Activated T-cell treated with anti-CD3 and anti-CD28 coated beads for 4 hours (primary cell): ENCODE results near the gene ERCC1.

ENCODE experiments used
- DNase-seq: peaks from one replicate; pipeline ENCODE4 v3.0.0-alpha.2; 2020

Gene ERCC1

DNA sequence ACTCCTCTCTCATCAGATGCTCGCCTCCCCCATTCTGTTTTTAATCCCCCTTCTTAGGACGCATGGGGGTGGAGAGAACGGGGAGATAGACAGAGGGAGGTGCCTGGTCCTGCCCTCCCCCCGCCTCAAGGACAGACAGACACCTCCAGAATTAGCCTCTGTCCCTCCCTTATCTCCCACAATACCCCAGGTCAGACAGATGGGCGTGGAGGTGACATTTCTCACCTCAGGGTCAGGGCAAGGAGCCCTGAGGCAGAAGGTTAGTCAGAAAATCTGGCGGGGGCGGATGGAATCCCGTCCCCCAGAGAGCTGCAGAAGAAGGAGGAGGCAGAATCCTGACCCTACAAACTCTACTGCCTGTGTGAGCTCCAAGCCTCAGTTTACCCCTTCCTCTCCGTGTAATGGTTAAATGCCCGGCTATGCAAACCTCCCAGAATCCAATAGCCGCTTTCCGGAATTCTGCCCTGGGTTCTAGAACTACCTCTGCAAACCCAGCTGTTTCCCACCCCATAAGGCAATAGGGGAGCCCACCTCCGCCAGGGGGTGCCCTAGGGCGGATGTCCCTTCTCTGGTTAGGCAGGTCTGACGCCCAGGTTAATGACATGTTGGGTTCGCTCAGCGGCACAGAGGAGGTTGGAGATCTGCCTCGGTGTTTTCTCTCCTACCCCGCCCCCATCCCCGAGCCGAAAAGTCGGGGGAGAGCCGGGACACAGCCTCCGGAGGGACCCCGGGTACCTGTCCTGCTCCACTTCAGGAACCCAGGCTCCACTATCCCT is 19.7 kb downstream of the ERCC1 start:
- peak; percentile 48 for DNase-seq

DNA sequence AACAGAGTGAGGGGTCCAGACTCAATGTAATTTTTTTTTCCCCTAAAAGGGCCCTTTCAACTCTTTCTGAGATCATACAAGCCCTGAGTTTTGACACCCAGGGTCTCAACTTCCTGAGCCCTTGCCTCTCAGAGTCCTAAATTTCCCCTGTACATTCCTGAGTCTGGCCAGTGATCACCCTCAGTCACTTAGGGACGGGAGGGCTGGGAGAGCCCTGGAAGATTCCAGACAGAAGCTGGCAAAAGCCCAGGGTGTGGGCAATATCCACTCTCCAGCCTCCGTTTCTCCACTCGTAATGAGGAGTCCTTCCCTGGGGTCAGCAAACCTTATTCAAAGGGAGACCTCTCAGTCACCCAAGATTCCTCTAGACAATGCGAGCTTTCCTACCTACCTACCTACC is 20.4 kb downstream of the ERCC1 start:
- no peak for DNase-seq

DNA sequence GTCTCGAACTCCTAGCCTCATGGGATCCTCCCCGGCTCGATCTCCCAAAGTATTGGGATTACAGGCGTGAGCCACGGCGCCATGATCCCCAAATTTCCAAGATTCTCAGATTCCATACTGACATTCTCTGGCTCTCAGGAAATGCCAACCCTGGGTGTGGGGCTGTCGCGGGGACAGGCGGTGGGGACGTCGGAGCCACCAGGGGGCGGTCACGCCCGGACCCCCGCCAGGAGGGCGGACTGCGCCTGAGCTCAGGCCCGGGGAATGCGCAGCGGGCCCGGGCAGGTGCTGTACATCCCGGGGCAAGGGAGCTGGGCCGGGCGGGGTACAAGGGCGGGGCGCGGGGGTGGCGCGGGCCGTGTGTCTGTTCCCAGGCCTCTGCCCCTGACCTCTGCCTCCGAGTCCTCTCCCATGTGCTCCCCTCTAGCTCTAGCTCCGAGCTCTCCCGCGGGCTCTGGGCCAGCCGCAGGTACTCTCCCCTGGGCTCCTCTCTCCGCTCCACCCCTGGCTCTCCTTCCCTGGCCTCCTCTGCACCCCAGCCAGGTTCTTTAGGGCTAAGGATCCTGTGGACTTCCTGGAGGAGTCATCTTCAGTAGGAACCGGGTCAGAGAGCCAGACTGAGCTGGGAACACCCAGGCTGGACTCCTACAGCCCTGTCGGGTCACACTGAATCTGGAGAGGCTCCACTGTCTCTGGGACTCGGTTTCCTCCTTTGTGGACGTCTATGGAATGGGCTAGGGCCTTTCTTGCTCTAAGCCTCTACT is 21.2 kb downstream of the ERCC1 start:
- no peak for DNase-seq

DNA sequence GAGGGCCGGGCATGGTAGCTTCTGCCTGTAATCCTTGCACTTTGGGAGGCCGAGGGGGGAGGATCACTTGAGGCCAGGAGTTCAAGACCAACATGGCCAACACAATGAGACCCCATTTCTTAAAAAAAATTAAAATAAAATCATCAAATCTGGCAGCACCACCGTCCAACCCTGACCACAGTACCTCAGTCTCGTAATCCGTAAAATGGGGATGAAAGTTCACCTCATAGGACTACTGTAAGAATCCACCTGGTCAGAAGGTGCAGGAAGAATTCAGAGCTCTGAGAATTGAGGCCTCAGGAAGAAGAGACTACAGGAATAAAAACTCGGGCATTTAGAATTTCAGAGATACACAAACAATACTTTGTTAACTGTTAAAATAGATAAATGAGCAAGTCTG is 21.9 kb downstream of the ERCC1 start:
- DNase-seq = no peak

DNA sequence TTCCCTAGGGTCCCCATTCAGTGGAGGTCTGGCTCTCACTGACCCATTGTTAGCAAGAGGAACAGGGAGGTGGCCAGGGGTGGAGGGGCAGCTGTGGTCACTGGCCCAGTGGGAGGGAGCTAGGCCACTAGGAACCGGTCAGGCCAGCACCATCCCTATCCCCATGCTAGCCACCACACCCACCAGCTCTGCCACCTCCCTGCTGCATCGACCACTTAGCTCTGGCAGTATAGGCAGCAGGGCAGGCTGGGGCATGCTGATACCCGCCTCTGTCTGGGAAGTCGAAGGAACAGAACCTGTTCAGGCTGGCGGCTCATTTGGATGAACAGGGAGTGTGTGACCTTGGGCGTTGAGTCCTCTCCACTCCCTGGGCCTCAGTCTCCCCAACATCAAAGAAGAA is 23.5 kb downstream of the ERCC1 start:
- no peak for DNase-seq

DNA sequence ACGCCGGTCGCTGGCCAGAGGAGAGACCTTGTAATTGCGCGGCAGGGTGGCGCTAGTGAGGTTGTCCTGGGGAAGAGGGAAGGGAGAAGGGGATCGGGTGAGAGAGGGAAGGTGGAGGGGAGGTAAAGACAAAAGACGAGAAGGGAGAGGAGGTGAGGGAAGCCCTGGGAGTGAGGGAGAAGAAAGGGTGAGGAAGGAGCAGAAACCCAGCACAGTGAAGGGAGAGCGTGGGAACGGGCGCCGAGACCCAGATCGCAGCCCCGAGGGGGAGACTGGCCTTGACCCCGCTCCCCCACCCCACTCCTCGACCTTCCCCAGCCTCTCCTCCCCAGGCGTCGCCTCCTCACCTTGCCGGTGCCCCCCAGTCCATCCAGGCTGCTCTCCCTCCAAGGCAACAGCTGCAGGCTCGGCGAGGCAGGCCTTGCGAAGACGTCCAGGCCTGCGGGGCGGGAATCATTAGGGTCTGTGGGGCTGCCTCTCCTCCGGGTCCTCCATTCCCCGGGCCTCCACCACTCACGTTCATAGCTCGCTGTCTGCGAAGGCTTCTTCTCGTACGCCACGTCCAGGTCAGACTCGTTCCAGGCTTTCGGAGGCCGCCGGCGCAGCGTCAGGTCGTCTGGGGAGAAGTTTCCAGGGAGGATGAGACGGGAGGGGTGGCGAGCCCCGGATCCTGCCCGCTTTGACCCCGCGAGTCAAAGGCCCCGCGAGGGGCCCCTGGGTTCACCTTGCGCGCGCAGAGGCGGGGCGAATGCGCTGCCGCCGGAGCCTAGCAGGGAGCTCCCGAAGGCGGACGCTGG is 27.7 kb downstream of the ERCC1 start:
- no peak for DNase-seq

DNA sequence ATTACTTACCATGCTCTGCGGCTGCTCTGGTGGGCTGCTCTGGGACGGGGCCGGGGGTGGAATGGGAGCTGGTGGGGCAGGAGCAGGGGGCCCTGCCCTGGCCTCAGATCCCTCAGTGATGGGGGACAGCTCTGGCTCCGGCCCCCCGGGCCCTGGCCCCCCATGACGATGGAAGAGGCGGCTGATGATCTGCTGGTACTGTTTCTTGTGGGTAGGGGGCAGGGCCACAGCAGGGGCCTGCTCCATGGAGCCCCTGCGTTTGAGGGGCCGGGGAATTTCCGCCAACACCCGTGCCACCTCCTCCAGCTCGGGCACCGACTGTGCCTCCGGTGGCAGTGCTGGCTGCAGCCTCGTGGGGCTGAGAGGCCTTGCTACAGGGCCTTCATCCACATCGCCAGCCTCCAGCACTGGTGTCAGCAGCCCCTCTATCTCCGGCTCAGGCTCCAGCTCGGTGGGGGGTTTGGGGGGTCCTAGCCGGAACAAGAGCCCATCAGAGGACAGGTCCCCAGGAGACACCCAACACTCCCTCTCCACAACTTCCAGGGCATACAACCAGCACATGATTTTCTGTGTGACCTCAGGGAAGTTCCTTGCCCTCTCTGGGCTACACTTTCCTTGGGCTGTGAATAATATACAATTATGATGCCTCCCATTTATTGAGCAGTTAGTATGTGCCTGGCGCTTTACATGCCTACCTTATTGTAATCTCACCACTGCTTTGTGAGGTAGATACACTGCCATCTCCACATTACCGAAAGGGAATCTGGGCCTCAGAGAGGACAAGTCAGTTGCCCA is 31.6 kb downstream of the ERCC1 start:
- no peak for DNase-seq

DNA sequence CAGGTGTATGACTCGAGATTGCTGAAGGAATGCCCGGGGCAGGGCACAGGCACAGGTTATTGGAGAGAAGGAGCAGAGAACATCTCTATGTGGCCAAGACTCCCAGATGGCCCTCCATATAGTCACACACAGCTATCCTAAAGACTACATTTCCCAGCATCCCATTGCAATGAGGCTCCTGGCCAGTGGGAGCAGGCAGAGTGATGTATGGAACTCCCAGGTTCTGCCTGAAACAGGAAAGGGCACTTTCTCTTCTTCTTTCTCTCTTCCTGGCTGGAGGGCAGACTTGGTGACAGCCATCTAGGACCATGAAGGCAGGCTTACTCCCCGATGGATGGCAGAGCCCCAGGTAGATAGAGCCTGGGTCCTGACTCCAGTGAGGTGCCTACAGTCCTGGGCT is 32.4 kb downstream of the ERCC1 start:
- DNase-seq = no peak

DNA sequence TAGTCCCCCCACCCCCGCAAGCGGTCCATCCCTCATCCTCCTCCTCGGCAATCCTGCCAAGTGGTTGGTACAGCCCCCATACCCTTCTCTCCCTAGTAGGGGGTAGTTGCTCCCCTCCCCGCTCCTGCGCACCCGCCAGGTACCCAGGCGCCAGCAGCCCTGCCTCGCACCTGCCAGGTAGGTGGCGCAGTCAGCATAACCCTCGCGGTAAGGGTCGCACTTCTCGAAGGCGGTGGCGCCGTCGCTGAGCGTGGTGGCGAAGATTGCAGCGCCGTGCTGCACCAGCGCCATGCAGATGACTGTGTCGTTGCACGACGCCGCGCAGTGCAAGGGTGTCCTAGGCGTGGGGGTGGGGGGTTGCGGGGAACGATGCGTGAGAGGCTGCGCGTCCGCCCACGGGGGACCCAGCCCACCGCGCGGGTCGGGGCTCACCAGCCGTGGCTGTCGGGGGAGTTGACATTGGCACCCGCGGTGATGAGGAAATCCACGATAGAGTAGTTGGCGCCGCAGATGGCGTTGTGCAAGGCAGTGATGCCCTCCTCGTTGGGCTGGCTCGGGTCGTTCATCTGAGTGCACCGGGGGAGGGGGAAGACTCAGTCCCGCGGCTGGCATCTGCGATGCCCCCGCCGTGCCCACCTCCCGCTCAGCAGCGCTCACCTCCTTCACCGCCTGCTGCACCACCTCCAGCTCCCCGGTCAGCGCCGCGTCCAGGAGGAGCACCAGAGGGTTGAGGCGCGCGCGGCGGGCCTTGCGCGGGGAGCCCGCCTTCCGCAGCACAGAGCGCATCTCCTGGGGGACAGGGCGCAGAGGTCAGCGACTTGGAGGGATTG is 38.1 kb downstream of the ERCC1 start:
- no peak for DNase-seq

DNA sequence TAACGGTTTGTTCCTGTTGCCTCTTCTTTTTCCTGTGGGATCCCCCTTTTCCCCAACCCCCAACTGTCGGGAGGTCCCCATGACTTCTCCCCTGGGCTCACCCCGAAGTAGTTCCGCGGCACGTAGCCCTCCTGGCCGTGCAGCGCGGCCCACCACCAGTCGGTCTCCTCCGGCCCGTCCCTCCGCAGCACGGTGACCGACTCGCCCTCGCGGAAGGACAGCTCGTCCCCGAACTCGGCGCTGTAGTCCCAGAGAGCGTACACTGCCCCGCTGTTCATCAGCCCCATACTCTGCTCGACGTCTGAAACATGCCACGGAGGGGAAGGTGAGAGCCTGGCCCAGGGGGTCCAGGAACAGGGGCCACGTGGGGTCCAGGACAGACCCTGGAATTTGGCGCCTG is 41.3 kb downstream of the ERCC1 start:
- DNase-seq = no peak

DNA sequence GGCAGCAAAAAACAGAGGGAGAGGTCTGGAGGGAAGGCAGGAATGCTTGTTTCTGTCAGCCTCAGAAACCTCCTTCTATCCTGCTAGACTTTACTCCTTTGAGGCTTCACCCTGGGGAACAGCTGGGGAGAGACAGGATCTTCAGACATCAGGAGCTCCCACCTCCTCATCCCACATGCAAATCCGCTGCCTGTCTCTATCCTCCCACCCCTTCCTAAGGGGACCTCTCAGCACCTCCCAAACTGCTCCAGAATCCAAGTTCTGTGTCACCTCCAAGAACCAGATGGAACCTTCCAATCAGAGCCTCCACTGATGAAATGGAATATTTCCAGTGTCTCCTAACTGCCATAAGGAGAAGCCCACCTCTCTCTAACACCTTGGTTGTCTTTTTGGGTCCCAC is 43.6 kb downstream of the ERCC1 start:
- DNase-seq = no peak

DNA sequence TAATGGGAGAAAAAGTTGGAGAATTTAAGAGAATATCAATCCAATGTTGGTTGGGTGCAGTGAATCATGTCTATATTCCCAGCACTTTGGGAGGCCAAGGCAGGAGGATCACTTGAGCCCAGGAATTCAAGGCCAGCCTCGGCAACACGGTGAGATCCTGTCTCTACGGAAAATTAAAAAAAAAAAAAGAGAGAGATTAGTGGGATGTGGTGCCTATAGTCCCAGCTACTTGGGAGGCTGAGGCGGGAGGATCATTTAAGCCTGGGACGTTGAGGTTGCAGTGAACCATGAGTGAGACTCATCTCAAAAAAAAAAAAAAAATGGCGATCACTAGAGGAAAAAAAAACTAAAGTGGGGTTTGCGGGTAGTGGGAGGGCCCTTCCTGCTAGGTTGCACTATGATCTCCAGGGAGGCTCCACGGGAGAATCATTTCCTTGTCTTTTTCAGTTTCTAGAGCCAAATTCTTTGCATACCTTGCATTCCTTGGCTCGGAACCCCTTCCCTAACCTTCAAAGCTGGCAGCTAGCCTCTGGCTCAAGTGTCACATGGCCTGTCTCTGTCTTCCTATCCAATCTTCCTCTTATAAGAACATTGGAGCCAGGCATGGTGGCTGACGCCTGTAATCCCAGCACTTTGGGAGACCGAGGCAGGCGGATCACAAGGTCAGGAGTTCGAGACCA is 47.5 kb downstream of the ERCC1 start:
- no peak for DNase-seq

DNA sequence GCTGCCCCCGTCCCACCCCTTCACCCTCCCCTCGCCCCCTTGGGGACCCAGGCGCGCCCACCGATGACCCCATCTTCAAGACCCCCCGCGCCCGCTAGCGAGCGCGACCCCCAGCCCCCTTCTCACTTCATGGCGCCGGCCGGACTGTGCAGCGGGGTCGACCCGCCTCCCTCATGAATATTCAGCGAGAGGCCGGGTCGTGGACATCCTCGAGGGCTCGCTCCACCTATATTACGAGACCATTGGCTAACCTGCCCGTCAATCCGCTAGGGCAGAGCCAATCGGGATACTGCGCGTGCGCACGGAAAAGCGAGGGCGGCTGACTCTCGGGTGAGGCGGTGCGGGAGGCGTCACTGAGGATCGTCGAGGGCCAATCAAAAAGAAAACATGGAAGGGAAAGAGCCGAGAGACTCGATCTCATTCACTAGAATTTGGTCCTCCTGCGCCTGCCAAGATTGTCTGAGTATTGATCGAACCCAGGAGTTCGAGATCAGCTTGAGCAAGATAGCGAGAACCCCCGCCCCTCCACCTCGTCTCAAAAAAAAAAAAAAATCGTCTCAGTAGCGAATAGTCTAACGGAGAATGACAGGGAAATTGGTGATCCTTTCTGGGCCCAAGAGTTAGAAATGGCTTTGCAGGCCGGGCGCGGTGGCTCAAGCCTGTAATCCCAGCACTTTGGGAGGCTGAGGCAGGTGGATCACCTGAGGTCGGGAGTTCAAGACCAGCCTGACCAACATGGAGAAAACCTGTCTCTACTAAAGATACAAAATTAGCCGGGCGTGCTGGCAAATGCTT is 53.1 kb downstream of the ERCC1 start, which contains the start of gene ERCC2:
TSS of gene ERCC2 (minus strand) at position 164 of the 795 bp plus-strand sequence. CDS start at position 131, 33 bp downstream.
- DNase-seq = peak; percentile 100

DNA sequence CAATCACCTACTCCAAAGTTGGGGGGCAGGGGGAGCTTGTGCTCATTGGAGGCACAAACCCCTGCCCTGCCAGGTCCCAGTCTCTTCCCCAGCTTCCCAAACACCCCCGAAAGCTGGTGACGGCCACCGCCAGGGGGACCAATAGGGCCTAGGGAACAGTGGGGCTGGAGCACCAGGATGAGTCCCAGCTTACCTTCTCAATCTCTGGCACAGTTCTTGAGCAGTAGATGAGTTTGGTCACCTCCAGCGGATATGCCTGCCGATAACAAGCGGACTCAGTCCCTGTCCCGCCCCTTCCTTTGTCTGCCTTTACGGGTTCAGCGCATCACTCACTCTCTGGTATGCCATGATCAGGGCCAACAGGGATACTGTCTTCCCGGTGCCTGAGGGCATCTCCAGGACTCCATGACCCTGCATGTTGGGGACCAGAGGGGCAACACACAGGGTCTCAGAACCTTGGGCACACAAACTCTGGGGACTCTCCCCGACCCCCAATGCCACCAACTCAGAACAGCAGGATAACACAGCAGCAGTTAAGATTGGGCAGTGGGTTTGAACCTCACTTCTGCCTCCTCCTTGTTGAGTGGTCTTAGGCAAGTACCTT is 54.9 kb downstream of the ERCC1 start:
- no peak for DNase-seq

DNA sequence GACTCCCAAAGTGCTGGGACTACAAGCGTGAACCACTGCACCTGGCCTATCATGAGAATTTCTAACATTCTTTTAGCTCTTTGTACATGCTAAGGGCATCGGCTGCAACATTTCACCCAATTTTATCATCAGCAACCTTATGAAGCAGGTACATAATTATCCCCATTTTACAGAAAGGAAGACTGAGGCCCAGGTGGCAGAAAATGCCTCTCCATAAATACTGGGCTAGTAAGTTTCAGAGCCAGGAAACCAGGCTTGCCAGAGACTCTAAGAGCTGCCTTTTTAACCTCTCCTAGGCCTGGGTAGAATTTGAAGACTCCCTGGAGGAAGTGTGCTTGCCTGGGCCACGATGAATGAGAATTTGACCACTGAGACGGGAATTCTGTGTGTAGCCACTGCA is 55.6 kb downstream of the ERCC1 start:
- DNase-seq = no peak

DNA sequence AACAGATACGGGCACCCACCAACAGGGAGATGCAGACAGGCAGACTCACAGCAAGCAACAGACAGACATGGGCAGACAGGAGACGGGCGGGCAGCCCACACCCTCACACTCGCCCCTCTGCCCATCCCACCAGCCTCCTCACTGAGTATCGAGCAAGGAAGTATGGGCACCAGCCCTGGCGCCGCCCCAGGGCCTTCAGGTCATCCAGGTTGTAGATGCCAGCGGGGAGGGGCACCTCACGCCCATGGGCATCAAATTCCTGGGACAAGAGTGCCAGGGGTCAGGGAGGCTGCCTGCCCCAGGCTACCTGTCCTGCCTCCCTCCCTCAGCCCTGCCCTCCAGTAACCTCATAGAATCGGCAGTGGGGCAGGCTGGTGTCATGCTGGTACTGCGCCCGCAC is 59.0 kb downstream of the ERCC1 start:
- DNase-seq = no peak

DNA sequence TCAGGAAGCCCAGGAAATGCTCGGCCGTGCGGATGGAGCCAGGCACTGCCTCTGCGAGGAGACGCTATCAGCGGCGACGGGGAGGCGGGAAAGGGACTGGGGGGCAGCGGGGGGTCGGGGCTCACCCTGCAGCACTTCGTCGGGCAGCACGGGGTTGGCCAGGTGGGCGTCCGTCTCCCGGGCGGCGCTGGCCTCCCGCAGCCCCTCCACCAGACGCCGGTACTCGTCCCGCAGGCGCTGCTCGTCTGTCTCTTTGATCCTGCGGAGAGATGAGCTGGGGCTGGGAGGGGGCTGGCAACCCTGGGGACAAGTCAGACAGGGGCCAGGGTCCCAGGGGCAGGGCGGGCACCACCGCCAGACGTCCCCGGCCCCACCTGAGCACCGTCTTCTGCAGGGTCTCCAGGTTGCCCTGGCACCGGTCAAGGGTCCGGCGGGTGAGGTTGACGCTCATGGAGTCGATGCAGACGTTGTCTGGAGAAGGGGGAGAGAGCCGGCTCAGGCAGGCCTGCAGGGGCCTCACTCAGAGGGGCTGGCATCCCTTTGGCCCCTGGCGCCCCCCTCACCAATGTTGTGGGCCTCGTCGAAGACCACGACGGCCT is 59.8 kb downstream of the ERCC1 start:
- no peak for DNase-seq

DNA sequence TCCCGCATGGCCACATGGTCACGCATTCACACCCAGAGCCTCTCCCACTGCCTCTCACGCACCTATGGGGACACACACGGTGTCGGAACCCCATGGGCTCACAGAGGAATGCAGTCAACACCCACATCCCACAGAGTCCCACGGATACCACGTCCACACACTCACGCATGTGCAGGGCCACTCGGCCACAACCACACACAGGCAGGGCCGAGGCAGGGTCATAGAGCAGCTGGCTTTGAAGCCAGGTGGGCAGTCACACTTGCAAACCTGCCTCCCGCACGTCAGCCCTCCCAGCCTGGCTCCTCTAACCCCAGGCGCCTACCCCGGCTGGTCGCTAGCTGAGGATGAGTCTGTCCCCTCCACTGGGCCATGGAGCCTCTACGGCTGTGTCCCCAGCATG is 61.4 kb downstream of the ERCC1 start:
- no peak for DNase-seq

DNA sequence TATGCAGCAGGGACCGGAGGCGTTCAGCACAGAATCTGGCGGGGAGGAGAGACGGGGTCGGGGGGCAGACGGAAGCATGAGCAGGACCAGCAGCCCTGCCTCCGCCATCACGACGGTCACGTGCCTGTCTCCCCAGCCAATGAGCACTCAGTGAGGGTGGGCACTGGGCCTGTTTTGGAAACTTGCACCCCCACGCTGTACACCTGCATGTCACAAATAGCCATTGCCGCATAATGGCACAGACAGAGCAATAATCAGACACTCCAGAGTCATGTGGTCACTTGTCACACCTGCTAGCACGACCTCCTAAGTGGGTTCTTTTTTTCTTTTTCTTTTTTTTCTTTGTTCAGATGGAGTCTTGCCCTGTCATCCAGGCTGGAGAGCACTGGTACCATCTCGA is 62.1 kb downstream of the ERCC1 start:
- no peak for DNase-seq
